Skin of body (tissue), 2 donors: ENCODE data around the gene AKR1A1. TPM values are rescaled to one million over a fixed set of nuclear protein-coding genes. Genes with fewer than 3 reads are reported as not detected.
"Not testable (repeated sequence)": the region's sequence is repeated elsewhere in the genome, so short reads cannot be mapped to it uniquely, and the experiment has no call there.

Source experiments
- DNase-seq: peaks from one replicate; lab custom pipeline; 2025; lab: John Stamatoyannopoulos, UW
- total RNA-seq: library from RNA; depleted of rRNA; stranded (reverse); fragments of >200 nt; gene quantifications from one replicate; pipeline ENCODE4 v1.2.3, GENCODE V29; 2014

The AKR1A1 gene
- total RNA-seq, 1 donor from 2014 or later = 81.1 TPM

GRCh38 chr1:45569571-45569961 is 18.9 kb downstream of the AKR1A1 start:
- DNase-seq = no peak

- peak; percentile 68 for DNase-seq
Observed at GRCh38 chr1:45569962-45570581, 19.4 kb downstream of the AKR1A1 start.

GRCh38 chr1:45570631-45571030 is 20.0 kb downstream of the AKR1A1 start:
- no peak for DNase-seq

GRCh38 chr1:45573231-45573804 is 22.7 kb downstream of the AKR1A1 start:
- no peak for DNase-seq

GRCh38 chr1:45574105-45574626 is 23.5 kb downstream of the AKR1A1 start:
- DNase-seq = no peak

- DNase-seq = peak; percentile 95
Observed at GRCh38 chr1:45583264-45583665, 32.6 kb downstream of the AKR1A1 start.

- peak; percentile 93 for DNase-seq
Observed at GRCh38 chr1:45583666-45584350, 33.2 kb downstream of the AKR1A1 start, which contains the start of gene NASP. Gene NASP, plus strand, starts transcription at chr1:45584041. Its CDS starts 106 bp downstream, at chr1:45584147.

GRCh38 chr1:45584351-45585109 is 33.9 kb downstream of the AKR1A1 start:
- peak; percentile 82 for DNase-seq

- peak; percentile 60 for DNase-seq
Observed at GRCh38 chr1:45585110-45585426, 34.4 kb downstream of the AKR1A1 start.

- DNase-seq = no peak
Observed at GRCh38 chr1:45585496-45586075, 35.0 kb downstream of the AKR1A1 start.

GRCh38 chr1:45586769-45587168 is 36.1 kb downstream of the AKR1A1 start:
- DNase-seq = no peak

GRCh38 chr1:45589861-45590260 is 39.2 kb downstream of the AKR1A1 start:
- DNase-seq = no peak

- no peak for DNase-seq
Observed at GRCh38 chr1:45594412-45594811, 43.8 kb downstream of the AKR1A1 start.

GRCh38 chr1:45596765-45597164 is 46.1 kb downstream of the AKR1A1 start:
- DNase-seq = not testable (repeated sequence)

- no peak for DNase-seq
Observed at GRCh38 chr1:45604239-45604638, 53.6 kb downstream of the AKR1A1 start.

- no peak for DNase-seq
Observed at GRCh38 chr1:45607404-45608074, 56.9 kb downstream of the AKR1A1 start.

- DNase-seq = no peak
Observed at GRCh38 chr1:45608175-45609156, 57.8 kb downstream of the AKR1A1 start.

- DNase-seq = no peak
Observed at GRCh38 chr1:45610589-45611226, 60.1 kb downstream of the AKR1A1 start.

GRCh38 chr1:45612941-45613579 is 62.4 kb downstream of the AKR1A1 start:
- no peak for DNase-seq
